K562 treated with DMSO at 1 percent for 24 hours (cell line): Measurements from ENCODE around the gene KIF22. TPM values are rescaled to one million over a fixed set of nuclear protein-coding genes. Genes with fewer than 3 reads are reported as not detected.

Experiments used
- total RNA-seq: library from RNA; unstranded; fragments of 300-600 nt; gene quantifications from 2 replicates; pipeline ENCODE4 v1.2.3, GENCODE V29; 2022; ENCODE audit warnings: low read depth; ENCODE audit not compliant: insufficient read depth

Gene KIF22
- total RNA-seq = 134 and 137 TPM in 2 replicates

DNA sequence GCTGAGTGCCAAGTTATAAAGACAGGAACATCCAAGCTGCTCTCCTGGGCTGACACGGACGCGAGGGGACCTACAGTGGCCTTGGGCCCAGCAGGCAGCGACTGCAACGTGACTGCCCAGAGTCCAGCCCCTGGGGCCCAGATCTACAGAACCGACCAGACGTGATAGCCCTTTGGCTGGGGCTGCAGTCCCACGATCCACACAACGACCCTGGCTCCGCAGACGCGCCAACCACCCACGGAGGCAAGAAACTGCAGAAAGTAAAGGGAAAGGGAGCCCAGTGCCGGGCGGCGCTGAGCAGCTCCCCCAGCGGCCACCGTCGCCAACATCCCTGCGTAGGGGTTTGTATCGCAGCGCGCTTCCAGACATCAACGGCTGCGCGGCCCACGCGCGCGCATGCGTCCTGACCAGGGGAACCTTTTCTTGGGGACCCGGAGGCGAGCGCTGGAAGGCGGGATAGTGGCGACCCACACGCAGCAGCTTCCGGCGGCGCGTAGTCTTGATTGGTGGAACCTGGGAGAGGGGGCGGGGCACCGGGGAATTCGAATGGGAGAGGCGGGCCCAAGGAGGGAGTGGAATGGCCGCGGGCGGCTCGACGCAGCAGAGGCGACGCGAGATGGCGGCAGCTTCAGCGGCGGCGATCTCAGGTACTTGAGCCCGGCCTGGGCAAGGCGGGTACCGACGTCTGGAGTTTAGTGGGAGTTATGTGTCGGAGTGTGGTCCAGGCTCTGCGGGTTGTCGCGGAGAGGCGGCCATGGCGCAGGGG lies at the start of gene KIF22:
Gene KIF22, plus strand, starts transcription at position 569 of the 766 bp plus-strand sequence. Its CDS starts 9 bp downstream, at position 578.

DNA sequence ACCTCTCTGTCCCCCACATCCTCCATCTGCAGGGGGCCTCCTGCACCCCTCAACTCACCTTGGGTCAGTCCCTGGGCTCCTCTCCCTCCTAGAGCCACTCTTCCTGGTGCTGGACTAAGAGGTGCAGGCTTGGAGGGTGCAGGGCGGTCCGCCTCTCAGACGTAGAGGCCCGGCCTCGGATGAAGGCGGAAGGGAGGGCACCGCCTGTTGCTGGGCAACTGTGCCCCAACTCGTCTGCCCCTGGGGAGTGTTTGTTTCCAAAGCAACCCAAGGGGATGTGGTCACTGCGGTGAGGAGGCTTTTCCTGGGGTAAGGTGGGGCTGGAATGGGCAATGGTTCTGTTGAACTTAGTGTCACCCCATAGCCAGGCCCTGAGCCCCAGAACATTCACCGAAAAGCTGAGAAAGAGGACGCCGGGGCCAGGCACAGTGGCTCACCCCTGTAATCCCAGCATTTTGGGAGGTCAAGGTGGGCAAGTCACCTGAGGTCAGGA lies 44.7 kb upstream of the KIF22 start, which contains the start of gene C16orf54:
Gene C16orf54, minus strand, starts transcription at position 138 of the 493 bp plus-strand sequence. CDS start 1,039 bp downstream, outside the sequence.

DNA sequence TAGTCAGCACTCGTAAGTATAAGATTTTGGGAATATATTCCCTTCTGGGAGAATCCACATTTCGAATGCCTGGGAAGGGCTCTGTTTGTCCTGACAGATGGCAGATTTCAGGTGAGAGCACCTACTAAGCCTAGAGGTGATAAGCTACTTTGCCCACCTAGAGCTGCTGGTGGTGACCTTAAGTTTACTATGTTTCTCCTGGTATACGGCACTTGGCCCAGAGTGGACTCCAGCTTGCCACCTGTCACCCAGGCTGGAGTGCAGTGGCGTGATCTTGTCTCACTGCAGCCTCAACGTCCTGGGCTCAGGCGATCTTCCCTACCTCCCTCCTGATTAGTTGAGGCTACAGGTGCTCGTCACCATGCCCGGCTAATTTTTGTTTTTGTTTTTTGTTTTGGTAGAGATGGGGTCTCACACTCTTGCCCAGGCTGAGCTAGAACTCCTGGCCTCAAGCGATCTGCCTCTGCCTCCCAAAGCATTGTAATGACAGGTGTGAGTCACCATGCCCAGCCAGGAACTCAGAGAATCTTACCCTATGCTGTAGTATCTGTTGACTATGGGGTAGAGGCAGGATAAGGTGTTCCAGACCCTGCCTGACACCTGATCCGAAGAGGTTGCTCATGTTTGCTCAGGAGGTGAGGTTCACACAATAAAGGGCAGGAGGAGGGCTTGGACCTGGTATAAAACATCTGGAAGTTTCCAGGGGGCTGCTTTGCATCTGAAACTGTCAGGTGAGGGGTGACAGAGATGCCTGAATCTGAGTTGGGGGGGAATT lies 12.8 kb upstream of the KIF22 start, which contains the start of gene ZG16:
Gene ZG16, plus strand, starts transcription at position 681 of the 775 bp plus-strand sequence. CDS start 1,011 bp downstream, outside the sequence.

DNA sequence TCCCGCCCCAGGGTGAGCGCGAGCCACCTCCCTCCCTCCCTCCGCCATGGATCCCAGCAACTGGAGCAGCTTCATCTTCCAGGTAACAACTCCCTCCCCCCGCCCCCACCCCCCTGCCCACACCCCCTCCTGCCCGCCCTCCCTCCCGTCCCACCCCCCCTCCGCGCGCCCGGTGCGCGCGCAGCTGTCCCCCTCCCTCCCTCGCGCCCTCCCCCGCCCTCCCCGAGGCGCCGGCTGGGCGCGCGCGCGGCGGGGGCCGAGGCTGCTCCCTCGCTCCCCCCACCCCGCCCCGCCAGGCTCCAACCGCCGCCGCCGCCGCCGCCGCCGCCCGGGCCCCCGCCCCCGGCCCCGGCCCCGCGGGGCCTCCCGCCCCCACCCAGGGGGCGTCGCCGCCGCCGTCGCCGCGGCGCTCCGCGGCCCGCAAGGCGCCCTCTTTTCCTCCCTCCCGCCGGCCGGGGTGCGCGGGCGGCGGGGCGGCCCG lies 15.6 kb downstream of the KIF22 start, which contains the start of gene MAZ:
Gene MAZ, plus strand, starts transcription at position 431 of the 481 bp plus-strand sequence. CDS start 173 bp downstream, outside the sequence.

DNA sequence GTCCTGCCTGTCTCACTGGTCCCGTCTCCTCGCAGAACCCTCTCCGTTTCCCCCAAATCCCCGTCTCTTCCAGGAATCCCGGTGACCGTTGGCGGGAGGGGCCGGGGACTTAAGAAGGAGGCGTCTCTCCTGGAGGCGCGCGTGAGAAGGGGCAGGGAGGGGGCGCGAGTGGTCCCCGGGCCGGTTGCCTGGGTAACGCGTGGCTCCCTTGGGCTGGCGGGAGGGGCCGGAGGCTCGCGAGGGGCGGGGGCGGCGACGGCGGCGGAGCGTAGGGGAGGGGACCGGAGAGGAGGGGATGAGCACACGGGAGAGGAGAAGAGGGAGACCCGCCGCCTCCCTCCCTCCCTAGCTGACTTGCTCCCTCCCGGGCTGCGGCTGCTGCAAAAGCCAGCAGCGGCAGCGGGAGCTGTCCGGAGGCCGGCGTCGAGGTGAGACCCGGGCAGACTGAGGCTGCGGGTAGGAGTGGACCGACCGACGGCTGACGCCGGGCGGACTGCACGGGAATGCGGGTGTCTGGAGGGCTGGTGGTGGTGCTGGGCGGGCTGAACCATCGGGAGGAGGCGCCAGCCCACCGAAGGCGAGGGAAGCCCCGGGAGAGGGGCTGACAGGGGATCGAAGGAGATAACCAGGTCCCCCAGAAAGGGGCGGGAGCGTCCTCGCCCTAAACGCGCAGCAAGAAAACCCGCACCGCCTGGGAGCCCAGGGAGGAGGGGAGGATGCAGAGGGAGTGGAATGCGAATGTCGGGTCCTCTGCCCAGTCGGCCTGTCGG lies 21.5 kb downstream of the KIF22 start, which contains the start of gene PRRT2:
Gene PRRT2, plus strand, starts transcription at position 298 of the 770 bp plus-strand sequence. CDS start 862 bp downstream, outside the sequence.

DNA sequence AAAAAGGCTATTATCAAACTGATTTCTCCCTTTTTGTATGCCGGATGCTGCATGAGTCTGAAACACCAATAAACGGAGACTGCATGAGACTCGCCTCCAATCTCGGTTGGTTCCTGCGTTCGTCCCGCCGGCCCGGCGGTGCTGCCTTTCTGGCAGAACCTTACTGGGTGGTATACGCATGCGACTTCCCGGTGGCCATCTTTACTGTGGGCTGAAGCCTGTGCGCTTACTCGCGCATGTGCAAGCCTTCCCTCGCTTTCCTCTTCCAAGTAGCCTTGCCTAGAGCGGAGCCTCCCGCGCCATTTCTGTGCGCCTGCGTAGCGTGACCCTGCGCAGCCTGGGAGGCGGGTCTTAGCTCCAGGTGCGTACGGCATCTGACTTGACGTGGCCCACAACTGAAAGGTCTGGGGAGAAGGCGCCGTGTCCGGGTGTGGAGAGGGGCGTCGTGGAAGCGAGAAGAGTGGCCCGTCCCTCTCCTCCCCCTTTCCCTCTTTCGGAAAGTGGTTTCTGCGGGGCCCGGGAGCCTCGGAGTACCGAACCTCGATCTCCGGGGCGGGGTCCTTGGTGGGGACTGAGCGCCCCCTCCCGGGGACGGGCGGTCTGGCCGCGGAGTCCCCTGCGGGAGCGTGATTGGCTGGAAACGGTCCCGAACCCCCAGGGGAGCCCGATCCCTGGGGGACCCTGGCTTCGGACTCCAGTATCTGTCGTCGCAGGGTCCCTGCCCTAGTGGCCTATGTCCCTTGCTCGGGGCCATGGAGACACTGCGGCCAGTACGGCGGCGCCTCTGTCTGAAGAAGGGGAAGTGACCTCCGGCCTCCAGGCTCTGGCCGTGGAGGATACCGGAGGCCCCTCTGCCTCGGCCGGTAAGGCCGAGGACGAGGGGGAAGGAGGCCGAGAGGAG lies 25.5 kb downstream of the KIF22 start, which contains the start of gene PAGR1:
Gene PAGR1, plus strand, starts transcription at position 360 of the 901 bp plus-strand sequence. Its CDS starts 374 bp downstream, at position 734.

DNA sequence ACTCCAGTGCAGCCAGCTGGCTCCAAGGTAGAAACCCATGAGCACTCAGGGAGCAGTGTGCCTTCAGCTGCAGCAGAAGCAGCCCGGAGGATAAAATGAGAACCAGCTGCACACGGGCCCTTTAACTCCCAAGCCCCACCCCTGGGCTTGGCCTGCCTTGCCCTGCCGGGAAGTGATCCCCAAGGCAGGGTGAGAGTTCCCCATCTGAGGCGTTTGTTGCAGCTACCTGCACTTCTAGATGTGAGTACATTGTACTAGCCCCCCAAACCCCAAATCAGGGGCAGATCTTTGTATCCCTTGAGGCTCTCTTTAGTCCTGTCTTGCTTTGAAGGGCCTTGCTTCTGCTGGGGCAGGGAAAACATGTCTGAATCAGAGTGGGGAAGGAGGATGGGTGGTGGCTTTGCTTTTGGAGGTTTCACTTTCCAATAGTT lies 29.7 kb downstream of the KIF22 start, which contains the start of gene MVP:
Gene MVP, plus strand, starts transcription at position 192 of the 431 bp plus-strand sequence. CDS start 10,088 bp downstream, outside the sequence.

Other genes with a start within 250 kb of the KIF22 start
- gene SPN, start 127.5 kb upstream of the KIF22 start, total RNA-seq = 74.7 and 82.2 TPM in 2 replicates
- gene QPRT, start 111.6 kb upstream of the KIF22 start, total RNA-seq = 233 and 247 TPM in 2 replicates
- not detected in 2 replicates for gene C16orf54, start 44.8 kb upstream of the KIF22 start, total RNA-seq
- gene ZG16, start 12.5 kb upstream of the KIF22 start, total RNA-seq = not detected in 2 replicates
- 301 and 349 TPM in 2 replicates for gene MAZ, start 15.8 kb downstream of the KIF22 start, total RNA-seq
- gene PRRT2, start 21.4 kb downstream of the KIF22 start, total RNA-seq = 2.0 and 2.6 TPM in 2 replicates
- 57.5 and 58.4 TPM in 2 replicates for gene PAGR1, start 25.4 kb downstream of the KIF22 start, total RNA-seq
- gene MVP, start 29.7 kb downstream of the KIF22 start, total RNA-seq = 6.9 and 7.4 TPM in 2 replicates
- gene CDIPT, start 72.5 kb downstream of the KIF22 start, total RNA-seq = 122 and 127 TPM in 2 replicates
- 5.3 and 5.8 TPM in 2 replicates for gene SEZ6L2, start 108.8 kb downstream of the KIF22 start, total RNA-seq
- gene ASPHD1, start 109.7 kb downstream of the KIF22 start, total RNA-seq = not detected in 2 replicates
- gene KCTD13, start 135.5 kb downstream of the KIF22 start, total RNA-seq = 54.5 and 59.9 TPM in 2 replicates
- 166 and 175 TPM in 2 replicates for gene TMEM219, start 171.3 kb downstream of the KIF22 start, total RNA-seq
- 72.9 and 76.9 TPM in 2 replicates for gene TAOK2, start 183.1 kb downstream of the KIF22 start, total RNA-seq
- 39.9 and 49.8 TPM in 2 replicates for gene HIRIP3, start 204.9 kb downstream of the KIF22 start, total RNA-seq
- 122 and 141 TPM in 2 replicates for gene INO80E, start 205.5 kb downstream of the KIF22 start, total RNA-seq
- 2.0 and 3.4 TPM in 2 replicates for gene DOC2A, start 220.3 kb downstream of the KIF22 start, total RNA-seq
- not detected in 2 replicates for gene C16orf92, start 232.4 kb downstream of the KIF22 start, total RNA-seq
- 1.1 and 1.7 TPM in 2 replicates for gene TLCD3B, start 240.5 kb downstream of the KIF22 start, total RNA-seq